ENCODE results near the gene FLAD1. TPM values are rescaled to one million over a fixed set of nuclear protein-coding genes. Genes with fewer than 3 reads are reported as not detected.

FLAD1 gene
- total RNA-seq, 1 experiment from 2014 or later = 97.0 TPM

DNA sequence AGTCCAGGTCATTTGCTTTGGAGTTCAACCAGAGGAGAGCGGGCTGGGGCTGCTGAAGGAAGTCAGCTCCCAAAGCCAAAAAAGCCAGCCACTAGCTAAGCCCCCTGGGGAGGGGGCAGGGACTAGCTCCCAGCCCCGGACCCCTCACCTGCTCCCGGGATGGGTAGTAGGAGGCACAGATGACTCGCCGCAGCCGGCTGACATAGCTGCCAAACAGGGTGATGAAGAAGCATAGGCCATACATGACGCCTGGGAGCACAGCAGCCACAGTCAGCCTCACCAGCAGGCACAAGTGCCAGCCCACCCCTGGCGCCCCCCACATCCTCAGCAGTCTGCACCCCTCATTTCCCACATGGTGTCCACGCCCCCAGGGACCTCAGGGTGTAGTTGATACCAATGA is 43.0 kb downstream of the FLAD1 start:
- DNase-seq = no peak
- no peaks in the 10 kb centered on the region for H3K4me1 ChIP-seq (ENCODE audit: insufficient read depth, low read length)

More for the DNA sequence above, 43.0 kb downstream of the FLAD1 start:
- TF ChIP-seq CTCF (conservative IDR thresholded peaks at IDR 0.05) = no peak
- no peaks in the 10 kb centered on the region for H3K9me3 Mint-ChIP-seq
- H4K5ac ChIP-seq (ENCODE audit: insufficient read length, low read depth, low read length) = no peak overlapping the region
- no peak overlapping the region for H3K9ac ChIP-seq (ENCODE audit: extremely low read depth, insufficient read length, low read length)
- H2BK20ac ChIP-seq (ENCODE audit: low read depth, low read length, poor library complexity, severe bottlenecking) = no peak overlapping the region
- H3K27me3 Mint-ChIP-seq (ENCODE audit: low read depth) = peaks cover 17% of the 10 kb centered on the region
- no peak overlapping the region for H4K91ac ChIP-seq (ENCODE audit: insufficient read length, low read depth, low read length)
- H3K23me2 ChIP-seq (ENCODE audit: insufficient read length, low read depth, low read length, poor library complexity, severe bottlenecking) = no peaks in the 10 kb centered on the region
- H3K27ac ChIP-seq (ENCODE audit: insufficient read length, low read depth, low read length) = no peak overlapping the region
- H3K4me3 Mint-ChIP-seq = no peak overlapping the region
- no peak overlapping the region for H2BK15ac ChIP-seq (ENCODE audit: low read depth, low read length)
- no peak overlapping the region for H3K4me2 ChIP-seq (ENCODE audit: insufficient read depth, insufficient read length, low read length)
- H3K56ac ChIP-seq (ENCODE audit: insufficient read length, low read depth, low read length) = no peak overlapping the region
- H3T11ph ChIP-seq (ENCODE audit: low read length) = no peak overlapping the region
- H3K14ac ChIP-seq (ENCODE audit: insufficient read depth, low read length) = no peak overlapping the region
- H2AK5ac ChIP-seq (ENCODE audit: insufficient read length, low read length) = no peak overlapping the region
- H3K18ac ChIP-seq (ENCODE audit: insufficient read length, low read depth, low read length) = no peak overlapping the region
- no peak overlapping the region for H2BK5ac ChIP-seq (ENCODE audit: insufficient read length, low read length)
- H3K9me3 ChIP-seq (ENCODE audit: control insufficient read depth, low read depth, low read length) = no peaks in the 10 kb centered on the region
- peaks cover 7 to 27% of the 10 kb centered on the region in 2 experiments for H3K4me1 Mint-ChIP-seq
- H4K20me1 ChIP-seq (ENCODE audit: control insufficient read depth, insufficient read depth, insufficient read length) = no peaks in the 10 kb centered on the region
- no CpG with 5 or more reads among the region's 9 CpGs for WGBS (ENCODE audit: extremely low coverage, insufficient read length, low lambda C conversion rate)
- no peaks in the 10 kb centered on the region for H3K79me1 ChIP-seq (ENCODE audit: insufficient read depth, low read depth, low read length, poor library complexity, severe bottlenecking)
- H3K27me3 ChIP-seq (ENCODE audit: insufficient read depth, low read length) = no peaks in the 10 kb centered on the region
- H3K27ac Mint-ChIP-seq = no peak overlapping the region
- H3K23ac ChIP-seq (ENCODE audit: insufficient read length, low read depth, low read length) = no peak overlapping the region
- H2BK12ac ChIP-seq (ENCODE audit: insufficient read length, low read depth, low read length) = no peak overlapping the region
- no peak overlapping the region for H3K4ac ChIP-seq (ENCODE audit: low read depth, low read length)
- H3K79me2 ChIP-seq (ENCODE audit: insufficient read depth, low read length) = no peaks in the 10 kb centered on the region
- H3K36me3 Mint-ChIP-seq (ENCODE audit: insufficient read depth in 1 of 3, low read depth in 3 of 3) = no peaks in the 10 kb centered on the region
- H2AFZ ChIP-seq (ENCODE audit: low read length) = no peak overlapping the region
- no peak overlapping the region for H2BK120ac ChIP-seq (ENCODE audit: low read depth, low read length, poor library complexity, severe bottlenecking)
- H4K8ac ChIP-seq (replicated peaks; ENCODE audit: insufficient read length, low read depth, low read length) = no peak overlapping the region

Data from H9 (cell line).